GM12891 (cell line): ENCODE measurements around the gene GLIS2.

Experiments
- DNase-seq: peaks from one replicate; pipeline ENCODE4 v3.0.0; 2011; ENCODE audit warnings: low spot score; ENCODE audit not compliant: insufficient read length
- FAIRE-seq: peaks from 2 replicates; lab custom pipeline; 2011; peaks lifted over from hg19 to GRCh38; lab: Jason Lieb, UNC
- PAX5 ChIP-seq: IDR thresholded peaks from 2 replicates; pipeline ENCODE4 v1.6.1; 2011; ENCODE audit warnings: low read length, moderate library complexity, mild to moderate bottlenecking; ENCODE audit not compliant: insufficient read depth, severe bottlenecking
- POLR2A ChIP-seq: IDR thresholded peaks from 2 replicates; pipeline ENCODE4 v1.6.1; 2011; ENCODE audit warnings: low read depth, low read length, control low read depth
- POLR2AphosphoS5 ChIP-seq: IDR thresholded peaks from 2 replicates; pipeline ENCODE4 v1.6.1; 2011; ENCODE audit warnings: low read depth, low read length, control low read depth
- POU2F2 ChIP-seq: IDR thresholded peaks from 2 replicates; pipeline ENCODE4 v1.6.1; 2011; ENCODE audit warnings: low read depth, mild to moderate bottlenecking, control low read depth, low read length, moderate library complexity
- SPI1 ChIP-seq: IDR thresholded peaks from 2 replicates; pipeline ENCODE4 v1.6.1; 2011; ENCODE audit warnings: low read depth, low read length, control low read depth
- TAF1 ChIP-seq: IDR thresholded peaks from 2 replicates; pipeline ENCODE4 v1.6.1; 2011; ENCODE audit warnings: low read depth, low read length, control low read depth

GLIS2 gene

DNA sequence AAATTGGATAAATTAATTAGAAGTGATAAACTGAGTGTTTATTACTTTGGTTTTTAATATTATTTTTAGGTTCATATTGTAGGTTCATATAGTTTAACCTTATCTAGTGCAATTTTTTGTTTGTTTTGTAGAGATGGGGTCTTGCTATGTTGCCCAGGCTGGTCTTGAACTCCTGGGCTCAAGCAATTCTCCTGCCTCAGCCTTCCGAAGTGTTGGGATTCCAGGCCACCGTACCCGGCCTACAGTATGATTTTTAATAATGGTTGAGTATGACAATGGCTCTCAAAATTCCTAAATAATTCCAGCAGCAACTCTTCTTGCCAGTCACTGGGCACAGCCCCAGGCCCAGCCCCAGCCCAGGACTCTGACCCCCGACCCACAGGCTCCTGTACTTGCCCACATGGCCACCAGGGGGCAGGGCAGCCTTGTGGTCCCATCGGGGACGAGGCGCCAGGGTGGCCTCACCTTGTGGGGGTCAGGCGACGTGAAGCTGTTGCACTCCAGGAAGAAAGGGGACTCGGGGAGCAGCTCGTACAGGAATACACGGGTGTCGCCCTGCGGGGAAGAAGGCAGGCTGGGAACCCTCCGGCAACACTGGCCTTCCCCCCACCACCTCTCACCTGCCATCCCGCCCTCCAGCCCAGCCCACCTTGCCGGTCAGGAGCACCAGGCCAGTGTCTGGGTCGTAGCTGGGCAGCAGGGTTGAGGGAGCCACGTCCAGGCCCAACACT, 43.1 kb downstream of the GLIS2 start:
- DNase-seq (peak; percentile 80), FAIRE-seq (peak; percentile 87)
- TF ChIP-seq PAX5 (no peak), POLR2AphosphoS5 (no peak), TAF1 (no peak), POU2F2 (no peak), POLR2A (no peak), SPI1 (no peak)

DNA sequence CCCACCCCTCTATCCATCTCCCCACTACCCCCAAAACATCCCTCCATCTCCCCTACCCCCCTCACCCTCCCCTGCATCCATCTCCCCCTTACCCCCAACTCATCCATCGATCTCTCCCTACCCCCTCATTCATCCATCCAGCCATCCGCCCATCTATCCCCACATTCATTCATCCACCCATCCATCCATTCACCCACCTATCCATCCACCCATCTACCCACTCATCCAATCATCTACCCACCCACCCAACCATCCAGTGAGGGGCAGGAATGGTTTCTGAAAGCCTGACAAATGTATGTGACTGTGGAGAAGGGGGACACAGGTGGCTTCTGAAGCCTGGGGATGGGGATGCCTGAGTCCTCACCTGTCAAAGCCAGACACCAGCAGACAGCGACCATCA, 44.0 kb downstream of the GLIS2 start:
- no peak for TF ChIP-seq POLR2A
- no peak for TF ChIP-seq SPI1
- TF ChIP-seq TAF1 = no peak
- DNase-seq = no peak
- peak; percentile 33 for FAIRE-seq

DNA sequence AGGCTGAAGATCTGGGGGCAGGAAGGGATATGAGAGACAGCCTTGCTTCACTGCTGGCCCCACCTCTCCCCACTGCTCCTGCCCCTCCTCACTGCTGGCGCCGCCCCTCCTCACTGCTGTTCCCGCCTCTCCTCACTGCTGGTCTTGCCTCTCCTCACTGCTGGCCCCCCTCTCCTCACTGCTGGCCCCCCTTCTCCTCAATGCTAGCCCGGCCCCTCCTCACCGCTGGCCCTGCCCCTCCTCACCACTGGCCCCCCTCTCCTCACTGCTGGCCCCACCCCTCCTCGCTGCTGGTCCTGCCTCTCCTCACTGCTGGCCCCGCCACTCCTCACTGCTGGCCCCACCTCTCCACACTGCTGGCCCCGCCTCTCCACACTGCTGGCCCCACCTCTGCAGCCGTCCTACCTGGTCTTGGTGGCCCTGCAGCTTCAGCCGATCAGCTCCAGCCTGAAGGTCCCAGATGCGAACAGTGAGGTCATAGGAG, 44.7 kb downstream of the GLIS2 start:
- TF ChIP-seq POU2F2 (no peak), POLR2A (no peak), SPI1 (no peak), POLR2AphosphoS5 (no peak), PAX5 (no peak), TAF1 (no peak)
- DNase-seq = no peak
- FAIRE-seq = no peak

DNA sequence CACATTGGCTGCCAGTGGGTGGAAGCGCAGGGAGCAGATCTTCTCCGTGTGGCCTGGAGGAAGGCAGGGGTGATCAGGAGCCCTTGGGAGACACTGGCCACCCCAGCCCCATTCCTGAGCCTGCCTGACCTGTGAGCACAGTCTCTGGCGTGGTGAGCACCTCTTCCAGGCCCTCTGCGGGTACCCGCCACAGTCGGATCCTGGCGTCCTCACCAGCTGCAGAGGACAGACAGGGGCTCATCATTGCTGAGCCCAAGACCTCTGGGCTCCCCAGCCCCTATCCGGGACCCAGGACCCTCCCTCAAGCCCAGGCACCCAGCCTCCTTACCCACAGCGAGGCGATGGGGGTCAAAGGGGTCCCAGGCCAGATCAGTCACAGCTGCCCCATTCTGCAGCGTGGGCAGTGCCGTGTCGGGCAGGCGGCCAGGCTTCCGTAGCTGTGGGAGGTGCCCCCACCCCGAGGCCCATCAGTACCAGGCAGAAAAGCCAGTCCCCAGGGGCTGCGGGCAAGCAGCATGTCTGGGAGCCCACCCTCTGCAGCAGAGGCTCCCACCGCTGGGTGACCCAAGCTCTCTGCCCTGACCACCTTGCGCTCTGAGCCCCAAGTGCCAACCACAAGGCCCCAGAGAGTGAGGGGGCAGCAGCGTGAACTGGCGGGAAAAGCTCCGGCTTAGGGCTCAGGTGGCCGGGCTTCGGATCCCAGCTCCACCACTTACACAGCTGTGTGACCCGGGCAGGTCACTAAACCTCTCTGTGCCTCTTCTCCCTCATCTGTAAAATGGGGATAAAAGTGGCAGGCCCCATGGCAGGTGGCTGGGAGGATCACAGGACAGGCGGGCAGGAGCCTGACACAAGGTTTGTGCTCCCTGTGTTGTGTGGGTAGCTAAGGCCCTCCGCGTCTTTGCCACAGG, 45.4 kb downstream of the GLIS2 start:
- TF ChIP-seq SPI1 (no peak), POLR2A (no peak), TAF1 (no peak), POLR2AphosphoS5 (no peak), PAX5 (no peak), POU2F2 (no peak)
- FAIRE-seq = no peak
- DNase-seq = no peak

DNA sequence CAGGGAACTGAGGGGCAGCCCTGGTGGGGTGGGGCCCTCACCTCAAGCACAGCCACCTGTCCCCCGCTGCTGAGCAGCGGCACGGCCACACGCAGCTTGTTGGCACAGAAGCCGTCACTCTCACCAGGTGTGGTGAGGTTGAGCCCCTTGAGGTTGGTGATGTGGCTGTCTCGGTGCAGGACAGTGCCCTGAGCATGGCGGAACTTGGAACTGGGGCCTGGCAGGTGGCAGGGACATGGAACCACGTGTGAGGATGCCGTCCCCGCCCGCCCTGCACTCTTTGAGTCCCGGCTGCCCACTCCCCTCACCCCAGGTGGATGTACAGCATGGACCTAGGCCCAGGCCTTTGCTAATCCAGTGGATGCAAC, 46.1 kb downstream of the GLIS2 start:
- DNase-seq (no peak), FAIRE-seq (no peak)
- TF ChIP-seq POLR2A = no peak
- no peak for TF ChIP-seq POLR2AphosphoS5
- TF ChIP-seq PAX5 = no peak
- no peak for TF ChIP-seq POU2F2
- no peak for TF ChIP-seq SPI1
- TF ChIP-seq TAF1 = no peak

DNA sequence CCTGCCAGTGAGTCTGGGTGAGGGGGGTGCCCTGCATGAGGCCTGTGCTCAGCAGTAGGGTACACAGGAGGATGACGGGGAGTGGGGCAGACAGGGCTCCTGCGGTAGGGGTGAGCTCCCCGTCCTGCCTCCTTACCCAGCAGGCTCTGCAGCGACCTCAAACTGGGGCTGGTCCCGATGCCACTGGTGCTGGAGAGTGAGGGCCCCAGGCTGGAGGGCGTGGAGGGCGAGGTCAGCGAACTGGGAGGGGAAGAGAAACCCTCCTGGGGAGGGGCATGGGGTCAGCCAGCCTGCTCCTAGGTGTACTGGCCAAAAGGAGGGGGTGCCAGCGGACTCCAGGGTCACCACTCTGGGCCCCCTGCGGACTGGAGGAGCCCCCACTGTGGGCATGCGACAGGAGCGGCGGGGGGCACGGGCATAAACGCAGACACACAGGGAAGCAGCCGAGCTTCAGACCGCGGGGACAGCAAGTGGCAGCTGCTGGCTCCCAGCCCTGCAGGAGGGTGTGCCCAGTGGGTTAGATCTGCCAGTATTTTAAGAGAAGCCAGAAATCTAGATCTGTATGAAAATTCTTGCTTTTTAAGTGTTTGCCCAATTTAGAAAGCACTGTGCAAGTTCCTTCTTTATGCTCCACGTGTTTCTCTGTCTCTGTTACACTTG, 46.7 kb downstream of the GLIS2 start:
- FAIRE-seq = no peak
- TF ChIP-seq POLR2AphosphoS5 = no peak
- TF ChIP-seq POLR2A = no peak
- TF ChIP-seq POU2F2 = no peak
- TF ChIP-seq SPI1 = no peak
- no peak for TF ChIP-seq PAX5
- TF ChIP-seq TAF1 = no peak
- no peak for DNase-seq

DNA sequence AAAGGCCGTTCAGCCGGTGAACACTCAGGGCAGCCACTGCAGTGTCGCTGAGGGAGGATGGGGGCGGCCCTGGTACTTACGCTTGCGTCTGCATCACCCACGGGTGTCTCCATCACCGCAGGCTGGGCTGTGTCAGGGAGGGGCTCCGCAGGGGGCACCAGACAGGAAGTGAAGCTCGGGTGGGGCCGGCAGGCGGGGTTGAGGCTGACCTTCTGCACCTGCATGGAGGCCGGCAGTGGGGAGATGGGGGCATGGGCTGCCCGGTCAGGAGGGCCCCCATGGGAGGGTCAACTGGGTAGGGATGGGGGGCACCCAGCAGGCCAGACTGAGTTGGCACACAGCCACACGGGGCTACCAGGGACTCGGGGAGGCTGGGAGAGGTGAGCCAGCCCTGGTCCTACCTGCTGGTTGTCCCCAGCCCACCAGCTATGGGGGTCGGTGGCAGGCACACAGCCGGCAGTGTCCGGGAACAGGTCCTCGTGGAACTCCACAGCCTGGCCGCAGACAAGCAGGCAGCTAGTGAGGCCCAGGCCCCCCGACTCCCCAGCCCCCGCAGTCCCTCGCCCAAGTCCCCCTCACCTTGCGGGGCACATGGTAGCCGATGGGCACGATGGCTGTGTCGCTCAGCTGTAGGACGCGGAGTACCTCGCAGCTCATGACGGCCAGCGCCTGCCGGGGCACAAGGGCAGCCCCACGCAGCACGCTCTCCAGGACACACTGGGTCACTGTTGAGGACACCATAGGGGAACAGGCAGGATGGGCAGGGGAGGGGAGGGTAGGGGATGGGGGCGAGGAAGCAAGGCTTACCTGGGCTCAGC, 48.5 kb downstream of the GLIS2 start:
- FAIRE-seq = peak; percentile 52
- no peak for TF ChIP-seq SPI1
- TF ChIP-seq POLR2AphosphoS5 = no peak
- no peak for DNase-seq

DNA sequence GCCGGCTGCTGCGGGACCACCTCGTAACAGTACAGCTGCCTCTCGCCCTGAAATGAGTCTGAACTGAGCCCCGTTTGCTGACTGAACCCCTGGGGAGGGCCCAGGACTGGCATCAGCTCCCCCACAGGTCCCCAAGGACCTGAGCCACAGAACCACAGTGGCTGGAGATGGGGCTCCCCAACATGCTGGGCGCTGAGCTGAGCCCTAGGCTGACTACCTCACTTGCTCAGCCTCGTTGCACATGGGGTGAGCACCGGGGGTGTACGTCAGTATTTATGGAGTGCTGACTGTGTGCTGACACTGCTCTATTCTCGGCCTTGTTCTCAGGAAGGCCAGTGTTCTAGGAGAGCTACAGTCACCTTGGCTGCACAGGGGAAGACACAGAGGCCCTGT, 49.1 kb downstream of the GLIS2 start:
- TF ChIP-seq TAF1 (no peak), POLR2A (no peak), PAX5 (no peak), POLR2AphosphoS5 (no peak), POU2F2 (no peak), SPI1 (no peak)
- DNase-seq = no peak
- FAIRE-seq = peak; percentile 83

DNA sequence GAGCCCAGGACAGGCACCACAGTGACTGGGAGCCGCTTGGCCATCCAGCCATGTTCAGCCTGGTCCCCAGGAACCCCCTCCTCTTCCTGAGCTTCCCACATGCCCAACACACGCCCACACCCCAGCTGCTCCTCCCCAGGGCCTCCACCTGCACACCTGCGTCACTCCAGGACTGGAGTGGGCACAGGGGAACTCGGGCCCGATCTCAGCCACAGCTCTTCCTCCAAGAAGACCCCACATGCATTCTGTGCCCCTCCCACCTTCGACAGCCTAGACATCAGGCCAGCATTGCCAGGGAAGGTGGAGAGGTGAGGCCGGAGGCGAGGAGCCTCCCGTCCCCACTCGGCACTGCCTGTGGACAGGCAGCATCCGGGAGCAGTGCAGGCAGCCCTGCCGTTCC, 49.7 kb downstream of the GLIS2 start:
- no peak for DNase-seq
- TF ChIP-seq PAX5 (no peak), TAF1 (no peak), SPI1 (no peak), POU2F2 (no peak), POLR2A (no peak), POLR2AphosphoS5 (no peak)
- no peak for FAIRE-seq

DNA sequence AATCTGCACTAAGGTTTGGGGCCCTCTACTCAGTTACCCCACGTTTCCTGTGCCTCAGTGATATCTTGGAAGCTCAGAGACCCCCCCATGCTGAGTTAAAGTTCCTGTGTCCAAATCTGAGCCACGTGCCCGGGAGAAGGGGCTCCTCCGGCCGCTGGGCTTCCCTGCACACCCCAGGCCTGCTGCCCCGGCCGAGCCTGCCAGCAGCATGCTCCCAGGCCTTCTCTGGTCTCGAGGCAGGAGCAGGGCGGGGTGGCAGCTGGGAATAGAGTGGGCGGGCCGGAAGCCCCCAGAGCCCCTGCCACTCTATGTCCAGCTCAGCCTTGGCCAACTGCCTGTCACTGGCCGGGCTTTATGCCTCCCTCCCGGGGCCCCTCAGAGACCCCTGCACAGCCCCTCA, 50.1 kb downstream of the GLIS2 start:
- FAIRE-seq = no peak
- TF ChIP-seq PAX5 (no peak), POLR2A (no peak), TAF1 (no peak), POLR2AphosphoS5 (no peak), POU2F2 (no peak), SPI1 (no peak)
- DNase-seq = no peak
